ENCODE data around the gene AP3S2. TPM values are rescaled to one million over a fixed set of nuclear protein-coding genes. Genes with fewer than 3 reads are reported as not detected.

The AP3S2 gene
- total and polyA plus RNA-seq, 2 of the 4 experiments (the other 2 are of a cell fraction) = 12.6 to 34.1 TPM

GRCh38 chr15:89797678-89798201 lies 96.1 kb downstream of the AP3S2 start:
- intact Hi-C loops (cut with micrococcal nuclease) = no loop called here
- dilution Hi-C loops (cut with HindIII; ENCODE audit: low sequenced_read_pairs, unreplicated experiment) = no loop called here
- DNase-seq = no peak

More at GRCh38 chr15:89797678-89798201, 96.1 kb downstream of the AP3S2 start:
- H3K4me3 ChIP-seq (ENCODE audit: insufficient read depth, low read depth, low read length) = no peak overlapping the region
- H2AFZ ChIP-seq (replicated peaks; ENCODE audit: low read length, poor library complexity) = no peak overlapping the region
- H3K36me3 ChIP-seq (ENCODE audit: control insufficient read depth, insufficient read depth, low read length) = peaks cover 42% of the 10 kb centered on the region
- no peak overlapping the region for H3K23ac ChIP-seq (ENCODE audit: low read depth, low read length)
- H2BK15ac ChIP-seq (ENCODE audit: low read depth, low read length) = no peak overlapping the region
- no peak overlapping the region for H2BK5ac ChIP-seq (ENCODE audit: low read depth, low read length, poor library complexity, severe bottlenecking)
- no peak for ATAC-seq (ENCODE audit: low read depth)
- no peak overlapping the region for H3K56ac ChIP-seq (ENCODE audit: extremely low read depth, insufficient read depth, low read length)
- no peak overlapping the region for H3K14ac ChIP-seq (replicated peaks; ENCODE audit: low read depth, low read length)
- H2AK5ac ChIP-seq (ENCODE audit: low read depth, low read length) = no peak overlapping the region
- H3K4me1 ChIP-seq (ENCODE audit: control insufficient read depth, insufficient read depth, low read length) = peaks cover 5% of the 10 kb centered on the region
- H3K9ac ChIP-seq (ENCODE audit: low read depth, low read length) = no peak overlapping the region
- H4K91ac ChIP-seq (ENCODE audit: insufficient read depth, low read depth, low read length) = no peak overlapping the region
- H4K20me1 ChIP-seq (ENCODE audit: insufficient read depth, low read length) = no peaks in the 10 kb centered on the region
- ChIA-PET POLR2A (ENCODE audit: unreplicated experiment) (interaction anchor here (0.6 kb wide), 1 partner anchor 133 kb away, joined by 4 read pairs; no protein-coding TSS in a partner anchor), CTCF (no interaction called here)
- no peak overlapping the region for H3K27ac ChIP-seq (ENCODE audit: insufficient read depth, low read length)
- H4K8ac ChIP-seq (ENCODE audit: low read depth in 2 of 2, low read length in 2 of 2) = no peak overlapping the region
- WGBS, 2 experiments (ENCODE audit: extremely low coverage in 2 of 2, insufficient read length in 1 of 2) = 100% methylated on average over 1 of the region's 4 CpGs; no CpG with 5 or more reads in 1 of the 2 experiments
- no peak overlapping the region for H3K18ac ChIP-seq (ENCODE audit: low read depth, low read length)
- BruUV-seq (replicated peaks) = no TSS peak
- H2AK9ac ChIP-seq (replicated peaks; ENCODE audit: low read depth, low read length, poor library complexity) = no peak overlapping the region
- no peaks in the 10 kb centered on the region for H3K79me1 ChIP-seq (ENCODE audit: low read depth in 1 of 2, low read length in 2 of 2)
- no peak overlapping the region for H2BK120ac ChIP-seq (ENCODE audit: low read depth, low read length)
- H4K5ac ChIP-seq (ENCODE audit: low read depth, low read length) = no peak overlapping the region
- H2BK20ac ChIP-seq (ENCODE audit: low read depth, low read length) = no peak overlapping the region
- H3K27me3 ChIP-seq (ENCODE audit: control insufficient read depth, insufficient read depth, low read length) = no peaks in the 10 kb centered on the region
- peaks cover 6% of the 10 kb centered on the region; the same call in 1 of the 2 replicates for H3K9me3 ChIP-seq (ENCODE audit: control insufficient read depth, insufficient read depth, low read length)
- H3K4ac ChIP-seq (ENCODE audit: low read depth, low read length) = no peak overlapping the region
- H3K9me1 ChIP-seq (ENCODE audit: insufficient read depth, low read length) = 0 out of 2 replicates have a peak, but pooled peaks cover 5% of the 10 kb centered on the region
- H3K4me2 ChIP-seq (ENCODE audit: low read depth, low read length) = no peak overlapping the region
- in situ Hi-C loops (cut with MboI; ENCODE audit: low sequenced_read_pairs) = no loop called here
- TF ChIP-seq FOS (IDR thresholded peaks at IDR 0.05; ENCODE audit: low read depth, low read length) (no peak), CTCF (conservative IDR thresholded peaks at IDR 0.05; ENCODE audit: low read depth, low read length) (no peak), USF2 (IDR thresholded peaks at IDR 0.05; ENCODE audit: low read depth, low read length) (no peak), MAZ (IDR thresholded peaks at IDR 0.05; ENCODE audit: borderline replicate concordance, low read depth, low read length) (no peak), RFX5 (IDR thresholded peaks at IDR 0.05; ENCODE audit: low read depth, low read length) (no peak), CEBPB (IDR thresholded peaks at IDR 0.05; ENCODE audit: low read depth, low read length) (no peak), ELK1 (IDR thresholded peaks at IDR 0.05; ENCODE audit: borderline replicate concordance, low read depth, low read length) (no peak), CHD1 (IDR thresholded peaks at IDR 0.05; ENCODE audit: low read depth, low read length) (no peak), RAD21 (IDR thresholded peaks at IDR 0.05; ENCODE audit: low read length) (no peak), SMC3 (IDR thresholded peaks at IDR 0.05; ENCODE audit: low read depth, low read length) (no peak), MAFK (IDR thresholded peaks at IDR 0.05; ENCODE audit: low read depth, low read length) (no peak), BHLHE40 (IDR thresholded peaks at IDR 0.05; ENCODE audit: low read depth, low read length) (no peak)
